Measurements from ENCODE around the gene PIK3AP1.

DNA sequence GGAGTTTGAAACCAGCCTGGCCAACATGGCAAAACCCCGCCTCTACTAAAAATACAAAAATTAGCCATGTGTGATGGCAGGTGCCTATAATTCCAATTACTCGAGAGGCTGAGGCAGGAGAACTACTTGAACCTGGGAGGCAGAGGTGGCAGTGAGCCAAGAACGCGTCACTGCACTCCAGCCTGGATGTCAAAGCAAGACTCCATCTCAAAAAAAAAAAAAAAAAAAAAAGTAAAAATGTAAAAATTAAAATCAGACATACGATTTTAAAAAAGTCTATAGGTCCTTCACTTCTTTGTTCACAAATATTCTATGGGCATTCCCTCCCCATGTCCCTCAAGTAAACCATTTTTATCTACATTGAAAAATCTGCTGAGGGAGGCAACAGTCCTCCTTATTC lies 171.7 kb downstream of the PIK3AP1 start:
- TF ChIP-seq, protein P1, sequence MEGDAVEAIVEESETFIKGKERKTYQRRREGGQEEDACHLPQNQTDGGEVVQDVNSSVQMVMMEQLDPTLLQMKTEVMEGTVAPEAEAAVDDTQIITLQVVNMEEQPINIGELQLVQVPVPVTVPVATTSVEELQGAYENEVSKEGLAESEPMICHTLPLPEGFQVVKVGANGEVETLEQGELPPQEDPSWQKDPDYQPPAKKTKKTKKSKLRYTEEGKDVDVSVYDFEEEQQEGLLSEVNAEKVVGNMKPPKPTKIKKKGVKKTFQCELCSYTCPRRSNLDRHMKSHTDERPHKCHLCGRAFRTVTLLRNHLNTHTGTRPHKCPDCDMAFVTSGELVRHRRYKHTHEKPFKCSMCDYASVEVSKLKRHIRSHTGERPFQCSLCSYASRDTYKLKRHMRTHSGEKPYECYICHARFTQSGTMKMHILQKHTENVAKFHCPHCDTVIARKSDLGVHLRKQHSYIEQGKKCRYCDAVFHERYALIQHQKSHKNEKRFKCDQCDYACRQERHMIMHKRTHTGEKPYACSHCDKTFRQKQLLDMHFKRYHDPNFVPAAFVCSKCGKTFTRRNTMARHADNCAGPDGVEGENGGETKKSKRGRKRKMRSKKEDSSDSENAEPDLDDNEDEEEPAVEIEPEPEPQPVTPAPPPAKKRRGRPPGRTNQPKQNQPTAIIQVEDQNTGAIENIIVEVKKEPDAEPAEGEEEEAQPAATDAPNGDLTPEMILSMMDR (IDR thresholded peaks at IDR 0.05; ENCODE audit: low read length): no peak
- no peak for TF ChIP-seq EZH2 (IDR thresholded peaks at IDR 0.05; ENCODE audit: borderline replicate concordance, low read length)
